ENCODE data around the gene TLCD3B.

The TLCD3B gene

DNA sequence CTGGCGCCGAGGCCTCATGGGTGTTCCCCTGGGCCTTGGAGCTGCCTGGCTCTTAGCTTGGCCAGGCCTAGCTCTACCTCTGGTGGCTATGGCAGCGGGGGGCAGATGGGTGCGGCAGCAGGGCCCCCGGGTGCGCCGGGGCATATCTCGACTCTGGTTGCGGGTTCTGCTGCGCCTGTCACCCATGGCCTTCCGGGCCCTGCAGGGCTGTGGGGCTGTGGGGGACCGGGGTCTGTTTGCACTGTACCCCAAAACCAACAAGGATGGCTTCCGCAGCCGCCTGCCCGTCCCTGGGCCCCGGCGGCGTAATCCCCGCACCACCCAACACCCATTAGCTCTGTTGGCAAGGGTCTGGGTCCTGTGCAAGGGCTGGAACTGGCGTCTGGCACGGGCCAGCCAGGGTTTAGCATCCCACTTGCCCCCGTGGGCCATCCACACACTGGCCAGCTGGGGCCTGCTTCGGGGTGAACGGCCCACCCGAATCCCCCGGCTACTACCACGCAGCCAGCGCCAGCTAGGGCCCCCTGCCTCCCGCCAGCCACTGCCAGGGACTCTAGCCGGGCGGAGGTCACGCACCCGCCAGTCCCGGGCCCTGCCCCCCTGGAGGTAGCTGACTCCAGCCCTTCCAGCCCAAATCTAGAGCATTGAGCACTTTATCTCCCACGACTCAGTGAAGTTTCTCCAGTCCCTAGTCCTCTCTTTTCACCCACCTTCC, 43.5 kb downstream of the TLCD3B start:
- DNase-seq, result no peak

- no peak for DNase-seq
These were observed 44.1 kb downstream of the TLCD3B start for GRCh38 chr16:29986931-29987330.

GRCh38 chr16:29986231-29986630, 44.8 kb downstream of the TLCD3B start:
- no peak for DNase-seq

DNA sequence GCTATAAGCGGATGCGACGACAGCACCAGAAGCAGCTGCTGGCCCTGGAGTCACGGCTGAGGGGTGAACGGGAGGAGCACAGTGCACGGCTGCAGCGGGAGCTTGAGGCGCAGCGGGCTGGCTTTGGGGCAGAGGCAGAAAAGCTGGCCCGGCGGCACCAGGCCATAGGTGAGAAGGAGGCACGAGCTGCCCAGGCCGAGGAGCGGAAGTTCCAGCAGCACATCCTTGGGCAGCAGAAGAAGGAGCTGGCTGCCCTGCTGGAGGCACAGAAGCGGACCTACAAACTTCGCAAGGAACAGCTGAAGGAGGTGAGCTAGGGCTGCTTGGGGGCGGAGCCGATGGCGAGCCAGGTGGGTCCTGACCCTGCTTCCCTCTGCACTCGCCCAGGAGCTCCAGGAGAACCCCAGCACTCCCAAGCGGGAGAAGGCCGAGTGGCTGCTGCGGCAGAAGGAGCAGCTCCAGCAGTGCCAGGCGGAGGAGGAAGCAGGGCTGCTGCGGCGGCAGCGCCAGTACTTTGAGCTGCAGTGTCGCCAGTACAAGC, 45.7 kb downstream of the TLCD3B start:
- no peak for DNase-seq

GRCh38 chr16:29984764-29985147, 46.3 kb downstream of the TLCD3B start:
- DNase-seq, result no peak

DNA sequence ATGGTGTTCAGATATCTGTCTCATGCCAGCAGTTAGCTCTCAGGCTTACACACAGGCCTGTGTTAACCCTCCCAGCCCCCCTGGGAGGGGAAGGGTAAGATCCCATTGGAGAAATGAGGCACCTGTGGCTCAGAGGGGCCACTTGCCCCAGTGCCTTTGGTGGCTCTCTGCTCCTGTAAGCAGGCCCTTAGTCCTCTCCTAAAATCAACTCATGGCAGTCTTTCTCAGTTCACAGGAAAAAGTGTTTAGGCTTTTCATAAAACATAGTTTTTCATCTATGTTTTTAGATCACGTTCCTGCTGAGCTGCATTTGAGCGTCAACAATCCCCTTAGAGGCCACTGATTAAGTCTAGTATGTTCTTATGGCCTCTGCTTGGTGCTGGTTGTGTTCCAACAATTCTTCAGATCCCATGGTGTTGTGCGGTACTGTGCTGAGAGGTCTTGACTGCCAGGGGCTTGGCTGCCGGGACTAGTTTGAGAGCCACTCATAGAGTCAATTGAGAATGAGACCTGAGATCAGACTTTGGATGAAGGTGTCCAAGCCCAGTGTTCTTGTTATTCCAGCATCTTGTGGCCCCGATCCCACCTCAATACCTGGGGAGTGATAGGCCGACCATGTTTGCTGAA, 46.8 kb downstream of the TLCD3B start:
- no peak for DNase-seq

- DNase-seq, result no peak
These were observed 47.5 kb downstream of the TLCD3B start for GRCh38 chr16:29983420-29984136.

DNA sequence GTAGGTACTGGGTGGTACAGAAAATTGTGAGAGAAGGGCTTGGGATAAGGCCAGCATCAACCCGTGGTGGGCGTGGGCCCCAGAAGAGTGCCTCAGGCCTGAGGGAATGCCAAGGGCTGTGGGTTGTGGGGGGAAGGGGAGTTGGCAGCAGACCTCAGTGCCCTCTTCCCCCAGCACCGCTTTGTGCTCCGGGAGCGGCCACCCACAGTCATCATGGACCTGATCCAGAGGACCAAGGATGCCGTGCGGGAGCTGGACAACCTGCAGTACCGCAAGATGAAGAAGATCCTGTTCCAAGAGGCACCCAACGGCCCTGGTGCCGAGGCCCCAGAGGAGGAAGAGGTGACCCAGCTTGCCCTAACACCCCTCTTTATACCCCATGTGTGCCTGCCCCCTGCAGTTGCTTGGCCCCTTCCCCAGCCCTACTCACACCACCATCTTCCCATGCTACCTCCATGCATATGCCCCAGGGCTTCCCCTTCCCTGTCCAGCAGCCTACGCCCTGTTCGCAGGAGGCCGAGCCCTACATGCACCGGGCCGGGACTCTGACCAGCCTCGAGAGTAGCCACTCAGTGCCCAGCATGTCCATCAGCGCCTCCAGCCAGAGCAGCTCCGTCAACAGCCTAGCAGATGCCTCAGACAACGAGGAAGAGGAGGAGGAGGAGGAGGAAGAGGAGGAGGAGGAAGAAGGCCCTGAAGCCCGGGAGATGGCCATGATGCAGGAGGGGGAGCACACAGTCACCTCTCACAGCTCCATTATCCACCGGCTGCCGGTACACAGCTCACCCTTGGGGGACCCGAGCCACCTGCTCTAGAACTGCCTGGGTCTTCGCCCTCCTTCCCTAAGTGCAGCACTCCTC, 48.3 kb downstream of the TLCD3B start:
- DNase-seq, result no peak

GRCh38 chr16:29978564-29979270, 52.4 kb downstream of the TLCD3B start:
- no peak for DNase-seq

- DNase-seq, result no peak
These were observed 53.0 kb downstream of the TLCD3B start for GRCh38 chr16:29978081-29978480.

DNA sequence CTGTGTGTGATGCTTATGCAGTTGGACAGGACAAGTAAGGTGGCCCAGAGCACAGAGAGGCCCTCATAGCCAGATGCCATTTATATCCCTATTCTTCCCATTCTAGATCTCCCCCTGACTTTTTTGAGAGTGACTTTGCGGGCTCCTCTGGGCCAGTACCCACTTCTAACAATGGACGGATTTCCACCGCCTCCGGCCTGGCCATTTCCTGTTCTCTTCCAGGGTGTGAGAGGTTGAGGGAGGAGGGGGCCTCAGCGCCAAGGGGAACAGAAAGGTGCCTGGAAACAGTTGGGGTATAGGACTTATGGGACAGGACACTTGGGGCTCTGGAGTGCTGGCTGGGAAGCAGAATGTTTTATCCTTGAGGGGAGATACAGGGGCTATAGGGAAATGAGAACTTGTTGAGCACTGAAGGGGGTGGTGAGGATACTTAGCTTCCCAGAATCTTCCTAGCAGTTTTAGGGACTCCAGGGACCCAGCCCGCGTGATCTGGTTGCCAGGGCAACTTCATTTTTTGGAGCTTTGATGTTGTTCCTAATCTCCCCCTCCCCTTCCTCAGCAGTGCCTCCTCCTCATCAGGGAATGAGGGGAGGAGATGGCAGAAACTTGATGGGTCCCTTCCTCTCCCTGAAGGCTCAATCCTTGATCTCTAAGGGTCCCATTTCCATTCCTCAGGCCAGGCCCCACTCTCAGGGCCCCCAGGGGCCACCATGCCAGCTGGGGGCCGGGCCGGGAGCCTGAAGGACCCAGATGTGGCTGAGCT, 53.8 kb downstream of the TLCD3B start:
- DNase-seq, result no peak

DNA sequence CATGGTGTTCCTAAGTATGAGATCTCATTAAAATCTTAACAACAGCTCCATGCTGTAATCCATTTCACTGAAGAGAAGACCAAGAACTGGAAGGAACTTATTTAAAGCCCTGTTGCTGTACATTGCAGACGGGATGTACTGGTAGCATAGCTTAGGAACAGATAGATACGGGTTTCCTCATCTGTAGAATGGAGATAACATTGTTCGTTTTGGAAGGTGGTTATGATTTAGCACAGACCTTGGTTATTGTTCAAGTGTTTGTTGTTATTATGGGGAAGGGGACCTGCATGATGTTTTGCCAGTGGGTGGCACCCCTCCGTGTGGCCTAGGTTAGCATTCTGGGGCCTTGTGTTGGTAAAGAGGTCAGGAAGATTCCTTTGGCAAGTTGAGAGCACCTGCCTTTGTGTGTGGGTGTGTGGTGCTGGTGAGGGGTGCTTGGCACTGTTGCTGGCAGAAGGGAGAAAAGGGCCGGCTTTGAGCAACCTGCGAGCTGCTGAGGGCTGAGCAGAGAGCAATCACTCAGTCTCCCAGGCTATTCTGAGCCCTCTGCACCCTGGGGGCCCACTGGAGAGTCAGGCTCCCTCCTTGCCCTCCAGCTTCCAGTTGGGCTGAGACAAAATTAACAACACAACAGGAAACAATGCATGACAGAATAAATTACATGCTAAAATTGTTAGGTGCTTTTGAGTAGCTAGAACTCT, 55.1 kb downstream of the TLCD3B start:
- DNase-seq, result no peak

DNA sequence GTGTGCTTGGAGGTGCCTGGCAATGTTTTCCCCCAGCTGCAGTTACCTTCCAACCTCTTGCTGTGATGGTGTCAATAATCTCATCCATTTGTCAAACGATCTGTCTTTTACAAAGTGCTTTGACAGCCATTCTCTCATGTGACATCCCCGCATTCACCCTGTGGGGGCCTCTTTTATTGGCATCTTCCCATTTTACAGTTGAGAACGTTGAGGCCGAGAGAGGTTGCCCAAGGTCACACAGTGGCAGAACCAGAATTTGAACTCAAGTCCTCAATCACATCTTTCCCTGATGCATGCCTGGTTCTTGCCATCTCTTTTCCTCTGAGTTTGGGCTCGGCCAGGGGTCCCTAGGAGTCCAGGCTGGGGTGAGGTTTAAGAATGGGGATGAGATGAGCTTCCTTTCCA, 55.9 kb downstream of the TLCD3B start:
- DNase-seq, result no peak
